ENCODE measurements around the gene IGF2.
A peak's percentile ranks its signal among the peaks of the same experiment; 100 is the strongest.
"Not testable (repeated sequence)": the region's sequence is repeated elsewhere in the genome, so short reads cannot be mapped to it uniquely, and the experiment has no call there.

Gene IGF2, protein sequence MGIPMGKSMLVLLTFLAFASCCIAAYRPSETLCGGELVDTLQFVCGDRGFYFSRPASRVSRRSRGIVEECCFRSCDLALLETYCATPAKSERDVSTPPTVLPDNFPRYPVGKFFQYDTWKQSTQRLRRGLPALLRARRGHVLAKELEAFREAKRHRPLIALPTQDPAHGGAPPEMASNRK

DNA sequence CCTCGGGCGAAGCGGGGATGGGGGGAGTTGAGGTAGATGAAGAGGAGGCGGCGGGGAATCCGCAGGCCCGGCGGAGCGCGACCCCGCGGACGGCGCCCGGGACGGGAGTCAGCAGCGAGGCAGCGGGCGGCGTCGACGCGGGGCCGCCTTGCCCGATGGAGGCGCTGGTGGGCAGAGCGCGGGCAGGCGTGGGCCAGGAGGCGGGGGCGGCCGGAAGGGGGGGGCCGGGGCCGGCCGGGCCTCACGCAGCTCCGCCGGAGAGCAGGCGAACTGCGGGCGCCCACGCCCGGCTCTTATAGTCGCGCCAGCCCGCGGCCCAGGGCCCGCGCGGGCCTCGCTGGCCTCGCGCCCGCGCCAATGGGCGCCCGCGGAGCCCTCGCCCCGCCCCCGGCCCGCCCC lies at the start of gene IGF2:
Gene IGF2 (minus strand): TSS at position 267 of the 399 bp plus-strand sequence. CDS start 3,866 bp downstream, outside the sequence.
- Mint-ChIP-seq H3K9me3 (no peaks in the 10 kb centered on the region), H3K4me1 (ENCODE audit: low read depth) (peaks cover 5% of the 10 kb centered on the region), H3K27ac (no peak within 1 kb of the TSS), H3K36me3 (ENCODE audit: low read depth) (no peaks in the 10 kb centered on the region), H3K4me3 (peak within 1 kb of the TSS; percentile 44), H3K27me3 (ENCODE audit: low read depth) (peaks cover 70% of the 10 kb centered on the region)

GRCh38 chr11:2188745-2189144 lies 49.6 kb upstream of the IGF2 start:
- no peak overlapping the region for H3K27ac Mint-ChIP-seq
- no peaks in the 10 kb centered on the region for H3K4me1 Mint-ChIP-seq (ENCODE audit: low read depth)
- H3K4me3 Mint-ChIP-seq = no peak overlapping the region
- H3K36me3 Mint-ChIP-seq (ENCODE audit: low read depth) = no peaks in the 10 kb centered on the region
- no peaks in the 10 kb centered on the region for H3K9me3 Mint-ChIP-seq
- no peaks in the 10 kb centered on the region for H3K27me3 Mint-ChIP-seq (ENCODE audit: low read depth)

- Mint-ChIP-seq H3K4me3 (no peak overlapping the region), H3K27ac (no peak overlapping the region), H3K27me3 (ENCODE audit: low read depth) (no peaks in the 10 kb centered on the region), H3K9me3 (no peaks in the 10 kb centered on the region), H3K36me3 (ENCODE audit: low read depth) (no peaks in the 10 kb centered on the region), H3K4me1 (ENCODE audit: low read depth) (no peaks in the 10 kb centered on the region)
Observed at GRCh38 chr11:2187280-2187707, 48.1 kb upstream of the IGF2 start.

- no peaks in the 10 kb centered on the region for H3K36me3 Mint-ChIP-seq (ENCODE audit: low read depth)
- no peaks in the 10 kb centered on the region for H3K4me1 Mint-ChIP-seq (ENCODE audit: low read depth)
- no peaks in the 10 kb centered on the region for H3K27me3 Mint-ChIP-seq (ENCODE audit: low read depth)
- H3K27ac Mint-ChIP-seq = no peak overlapping the region
- no peak overlapping the region for H3K4me3 Mint-ChIP-seq
- no peaks in the 10 kb centered on the region for H3K9me3 Mint-ChIP-seq
Observed at GRCh38 chr11:2186669-2187279, 47.6 kb upstream of the IGF2 start.

- Mint-ChIP-seq H3K9me3 (no peaks in the 10 kb centered on the region), H3K4me1 (ENCODE audit: low read depth) (no peaks in the 10 kb centered on the region), H3K27me3 (ENCODE audit: low read depth) (no peaks in the 10 kb centered on the region), H3K27ac (no peak overlapping the region), H3K4me3 (no peak overlapping the region), H3K36me3 (ENCODE audit: low read depth) (no peaks in the 10 kb centered on the region)
Observed at GRCh38 chr11:2185324-2186085, 46.3 kb upstream of the IGF2 start.

GRCh38 chr11:2182692-2183474 lies 43.7 kb upstream of the IGF2 start:
- no peaks in the 10 kb centered on the region for H3K27me3 Mint-ChIP-seq (ENCODE audit: low read depth)
- no peak overlapping the region for H3K27ac Mint-ChIP-seq
- H3K4me1 Mint-ChIP-seq (ENCODE audit: low read depth) = no peaks in the 10 kb centered on the region
- no peak overlapping the region for H3K4me3 Mint-ChIP-seq
- H3K36me3 Mint-ChIP-seq (ENCODE audit: low read depth) = no peaks in the 10 kb centered on the region
- no peaks in the 10 kb centered on the region for H3K9me3 Mint-ChIP-seq

GRCh38 chr11:2182075-2182474 lies 42.9 kb upstream of the IGF2 start:
- Mint-ChIP-seq H3K36me3 (ENCODE audit: low read depth) (no peaks in the 10 kb centered on the region), H3K27me3 (ENCODE audit: low read depth) (no peaks in the 10 kb centered on the region), H3K4me3 (no peak overlapping the region)

GRCh38 chr11:2180789-2181370 lies 41.7 kb upstream of the IGF2 start:
- Mint-ChIP-seq H3K36me3 (ENCODE audit: low read depth) (no peaks in the 10 kb centered on the region), H3K4me3 (no peak overlapping the region), H3K27ac (no peak overlapping the region), H3K9me3 (no peaks in the 10 kb centered on the region), H3K4me1 (ENCODE audit: low read depth) (no peaks in the 10 kb centered on the region), H3K27me3 (ENCODE audit: low read depth) (no peaks in the 10 kb centered on the region)

More at GRCh38 chr11:2182075-2182474, 42.9 kb upstream of the IGF2 start:
- Mint-ChIP-seq H3K4me1 (ENCODE audit: low read depth) (no peaks in the 10 kb centered on the region), H3K9me3 (no peaks in the 10 kb centered on the region), H3K27ac (no peak overlapping the region)

- H3K27ac Mint-ChIP-seq = no peak overlapping the region
- no peaks in the 10 kb centered on the region for H3K36me3 Mint-ChIP-seq (ENCODE audit: low read depth)
- H3K9me3 Mint-ChIP-seq = no peaks in the 10 kb centered on the region
- H3K4me1 Mint-ChIP-seq (ENCODE audit: low read depth) = no peaks in the 10 kb centered on the region
- no peak overlapping the region for H3K4me3 Mint-ChIP-seq
- H3K27me3 Mint-ChIP-seq (ENCODE audit: low read depth) = no peaks in the 10 kb centered on the region
Observed at GRCh38 chr11:2180347-2180746, 41.2 kb upstream of the IGF2 start.

DNA sequence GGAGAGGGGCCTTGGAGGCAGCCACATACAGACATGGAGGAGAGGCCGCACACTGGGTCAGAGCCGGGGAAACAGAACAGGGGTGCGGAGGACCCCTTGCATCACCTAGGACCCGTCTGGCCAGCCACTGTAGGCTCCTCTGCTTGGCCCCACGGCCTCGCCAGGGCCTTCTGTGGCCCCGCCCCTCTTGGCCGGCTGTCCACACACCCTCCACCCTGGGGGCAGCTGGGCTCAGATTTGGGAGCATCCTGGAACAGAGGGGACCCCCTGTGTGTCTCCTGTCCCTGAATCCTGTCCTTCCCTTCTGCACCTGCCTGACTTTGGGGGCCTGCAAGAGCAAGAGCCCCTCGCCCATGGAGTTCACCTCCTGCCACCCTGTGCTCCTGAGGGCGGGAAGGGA lies 40.3 kb upstream of the IGF2 start:
- H3K9me3 Mint-ChIP-seq = no peaks in the 10 kb centered on the region
- H3K36me3 Mint-ChIP-seq (ENCODE audit: low read depth) = no peaks in the 10 kb centered on the region
- no peaks in the 10 kb centered on the region for H3K4me1 Mint-ChIP-seq (ENCODE audit: low read depth)
- H3K27me3 Mint-ChIP-seq (ENCODE audit: low read depth) = no peaks in the 10 kb centered on the region
- no peak overlapping the region for H3K27ac Mint-ChIP-seq
- no peak overlapping the region for H3K4me3 Mint-ChIP-seq

DNA sequence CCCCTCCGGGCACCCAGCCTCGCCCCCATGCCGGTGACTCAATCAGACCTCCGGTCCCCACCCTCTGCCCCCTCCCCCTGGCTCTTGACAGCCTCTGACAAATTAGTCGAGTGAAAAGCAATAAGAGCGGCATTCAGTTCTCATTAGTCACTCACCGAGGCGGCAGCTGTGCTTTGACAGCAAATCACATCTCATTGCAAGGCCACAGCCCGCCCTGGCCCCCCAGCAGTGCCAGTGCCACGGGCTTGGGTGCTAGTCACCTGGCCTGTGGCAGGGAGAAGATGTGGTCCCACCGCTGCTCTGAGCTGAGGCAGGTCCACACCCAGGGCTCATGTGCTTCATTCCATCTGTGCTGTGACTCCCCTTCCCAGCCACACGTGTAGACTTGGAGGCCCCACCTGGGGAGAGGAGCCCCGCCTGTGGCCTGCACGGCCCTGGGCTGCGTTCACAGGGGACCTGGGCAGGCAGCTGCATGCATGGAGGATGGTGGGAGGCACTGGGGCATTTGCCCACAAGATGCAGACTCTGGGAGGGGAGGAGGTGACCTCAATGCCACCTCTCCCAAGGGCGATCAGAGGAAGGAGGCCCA lies 39.8 kb upstream of the IGF2 start:
- H3K27ac Mint-ChIP-seq = no peak overlapping the region
- no peaks in the 10 kb centered on the region for H3K27me3 Mint-ChIP-seq (ENCODE audit: low read depth)
- H3K4me1 Mint-ChIP-seq (ENCODE audit: low read depth) = no peaks in the 10 kb centered on the region
- no peaks in the 10 kb centered on the region for H3K9me3 Mint-ChIP-seq
- H3K36me3 Mint-ChIP-seq (ENCODE audit: low read depth) = no peaks in the 10 kb centered on the region
- H3K4me3 Mint-ChIP-seq = no peak overlapping the region

GRCh38 chr11:2178055-2178773 lies 39.0 kb upstream of the IGF2 start:
- H3K27ac Mint-ChIP-seq; H3K27me3 Mint-ChIP-seq (ENCODE audit: low read depth); H3K4me3 Mint-ChIP-seq; H3K4me1 Mint-ChIP-seq (ENCODE audit: low read depth); H3K9me3 Mint-ChIP-seq; H3K36me3 Mint-ChIP-seq (ENCODE audit: low read depth): not testable (repeated sequence)

GRCh38 chr11:2177076-2177475 lies 37.9 kb upstream of the IGF2 start:
- Mint-ChIP-seq H3K36me3 (ENCODE audit: low read depth) (no peaks in the 10 kb centered on the region), H3K27ac (no peak overlapping the region), H3K4me3 (no peak overlapping the region), H3K27me3 (ENCODE audit: low read depth) (no peaks in the 10 kb centered on the region), H3K9me3 (no peaks in the 10 kb centered on the region), H3K4me1 (ENCODE audit: low read depth) (no peaks in the 10 kb centered on the region)

All from T-helper 1 cell treated with Interleukin-12 subunit alpha and Interleukin-12 subunit beta and Interleukin-4 antibody, amounts not matched to agents 30 μg/mL and 1 μg/mL, for 36 hours (primary cell).